ENCODE measurements around the gene DNM1L.

The DNM1L gene

DNA sequence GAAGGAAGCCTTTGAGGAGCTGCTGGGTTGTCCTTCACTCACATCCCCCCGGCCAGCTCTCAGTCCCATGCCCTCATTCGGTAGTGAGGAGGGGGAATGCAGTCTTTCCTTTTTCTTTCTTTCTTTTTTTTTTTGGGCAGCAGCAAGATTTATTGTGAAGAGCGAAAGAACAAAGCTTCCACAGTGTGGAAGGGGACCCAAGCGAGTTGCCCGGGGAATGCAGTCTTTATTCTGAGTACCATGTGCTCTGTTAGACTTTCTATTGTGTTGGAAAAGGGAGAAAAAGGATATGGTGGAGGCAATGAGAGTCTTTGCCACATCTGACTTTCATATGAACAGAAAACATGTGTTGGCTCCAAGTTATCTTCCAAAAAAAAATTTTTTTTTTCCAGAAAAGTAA, 106.5 kb downstream of the DNM1L start:
- Histone ChIP-seq H3K4me2 (ENCODE audit: low read length) (no peak overlapping the region), H3K79me2 (ENCODE audit: low read length) (no peaks in the 10 kb centered on the region), H3K4me1 (ENCODE audit: low read length) (no peaks in the 10 kb centered on the region), H3K9ac (ENCODE audit: low read length) (no peak overlapping the region), H4K20me1 (ENCODE audit: insufficient read depth, low read length) (no peaks in the 10 kb centered on the region), H3K27me3 (ENCODE audit: low read depth, low read length) (peaks cover 16% of the 10 kb centered on the region), H3K9me3 (ENCODE audit: insufficient read depth, low read length) (no peaks in the 10 kb centered on the region), H3K36me3 (replicated peaks; ENCODE audit: low read depth, low read length) (no peaks in the 10 kb centered on the region), H3K4me3 (ENCODE audit: low read length) (no peak overlapping the region), H3K27ac (ENCODE audit: low read length) (no peak overlapping the region), H2AFZ (ENCODE audit: low read depth, low read length) (no peak overlapping the region)
- TF ChIP-seq EZH2phosphoT487 (IDR thresholded peaks at IDR 0.05; ENCODE audit: low read depth): no peak
- TF ChIP-seq, protein P1, sequence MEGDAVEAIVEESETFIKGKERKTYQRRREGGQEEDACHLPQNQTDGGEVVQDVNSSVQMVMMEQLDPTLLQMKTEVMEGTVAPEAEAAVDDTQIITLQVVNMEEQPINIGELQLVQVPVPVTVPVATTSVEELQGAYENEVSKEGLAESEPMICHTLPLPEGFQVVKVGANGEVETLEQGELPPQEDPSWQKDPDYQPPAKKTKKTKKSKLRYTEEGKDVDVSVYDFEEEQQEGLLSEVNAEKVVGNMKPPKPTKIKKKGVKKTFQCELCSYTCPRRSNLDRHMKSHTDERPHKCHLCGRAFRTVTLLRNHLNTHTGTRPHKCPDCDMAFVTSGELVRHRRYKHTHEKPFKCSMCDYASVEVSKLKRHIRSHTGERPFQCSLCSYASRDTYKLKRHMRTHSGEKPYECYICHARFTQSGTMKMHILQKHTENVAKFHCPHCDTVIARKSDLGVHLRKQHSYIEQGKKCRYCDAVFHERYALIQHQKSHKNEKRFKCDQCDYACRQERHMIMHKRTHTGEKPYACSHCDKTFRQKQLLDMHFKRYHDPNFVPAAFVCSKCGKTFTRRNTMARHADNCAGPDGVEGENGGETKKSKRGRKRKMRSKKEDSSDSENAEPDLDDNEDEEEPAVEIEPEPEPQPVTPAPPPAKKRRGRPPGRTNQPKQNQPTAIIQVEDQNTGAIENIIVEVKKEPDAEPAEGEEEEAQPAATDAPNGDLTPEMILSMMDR (IDR thresholded peaks at IDR 0.05; ENCODE audit: low read depth, low read length): no peak

DNA sequence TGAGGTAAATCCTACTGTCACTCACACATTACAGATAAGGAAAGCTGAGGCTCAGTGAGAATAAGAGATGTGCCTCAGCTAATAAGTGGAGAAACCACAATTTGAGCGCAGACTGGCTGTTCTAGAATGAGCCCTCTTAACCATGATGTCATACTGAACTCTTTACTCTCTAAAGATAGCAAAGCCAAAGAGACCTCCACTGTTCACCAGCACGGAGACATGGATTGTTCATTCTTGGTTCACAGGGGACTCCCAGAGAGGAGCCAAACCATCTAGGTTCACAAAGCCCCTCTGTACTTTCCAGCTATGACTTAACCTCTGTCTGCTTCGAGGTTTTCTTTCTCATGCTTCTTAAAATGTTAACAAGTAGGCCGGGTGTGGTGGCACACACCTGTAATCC, 109.3 kb downstream of the DNM1L start:
- Histone ChIP-seq H3K9ac (ENCODE audit: low read length) (no peak overlapping the region), H3K9me3 (ENCODE audit: insufficient read depth, low read length) (no peaks in the 10 kb centered on the region), H3K36me3 (replicated peaks; ENCODE audit: low read depth, low read length) (no peaks in the 10 kb centered on the region), H3K4me2 (ENCODE audit: low read length) (no peak overlapping the region), H3K27me3 (ENCODE audit: low read depth, low read length) (peaks cover 6% of the 10 kb centered on the region; the same call in 1 of the 2 replicates), H2AFZ (ENCODE audit: low read depth, low read length) (no peak overlapping the region), H3K4me3 (ENCODE audit: low read length) (no peak overlapping the region), H3K27ac (ENCODE audit: low read length) (no peak overlapping the region), H3K4me1 (ENCODE audit: low read length) (no peaks in the 10 kb centered on the region), H3K79me2 (ENCODE audit: low read length) (no peaks in the 10 kb centered on the region), H4K20me1 (ENCODE audit: insufficient read depth, low read length) (no peaks in the 10 kb centered on the region)
- TF ChIP-seq, protein P1 (IDR thresholded peaks at IDR 0.05; ENCODE audit: low read depth, low read length): no peak
- no peak for TF ChIP-seq EZH2phosphoT487 (IDR thresholded peaks at IDR 0.05; ENCODE audit: low read depth)

DNA sequence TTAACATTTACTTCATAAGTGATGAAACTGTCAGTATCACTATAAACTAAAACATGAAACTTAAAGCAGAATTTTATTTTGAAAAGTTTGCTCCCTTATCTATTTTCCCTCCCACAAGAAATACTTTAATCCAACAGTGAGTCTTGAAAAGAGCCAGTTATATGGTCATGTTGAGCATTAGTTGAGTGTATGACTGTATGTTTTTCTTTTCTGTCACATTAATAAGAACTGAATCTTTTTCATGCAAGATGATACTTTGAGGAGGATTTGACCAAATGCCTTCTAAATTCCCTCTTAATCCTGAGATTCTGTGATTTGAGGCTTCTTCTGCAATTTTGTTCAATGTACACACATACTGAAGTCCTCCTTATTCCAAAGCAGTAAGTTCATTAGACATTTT, 110.3 kb downstream of the DNM1L start:
- H3K4me2 ChIP-seq (ENCODE audit: low read length): no peak overlapping the region
- H2AFZ ChIP-seq (ENCODE audit: low read depth, low read length): no peak overlapping the region
- peaks cover 3% of the 10 kb centered on the region; the same call in 1 of the 2 replicates for H3K27me3 ChIP-seq (ENCODE audit: low read depth, low read length)
- H3K4me1 ChIP-seq (ENCODE audit: low read length): no peaks in the 10 kb centered on the region
- H3K79me2 ChIP-seq (ENCODE audit: low read length): no peaks in the 10 kb centered on the region
- H3K9ac ChIP-seq (ENCODE audit: low read length): no peak overlapping the region
- H3K27ac ChIP-seq (ENCODE audit: low read length): no peak overlapping the region
- TF ChIP-seq, protein P1 (IDR thresholded peaks at IDR 0.05; ENCODE audit: low read depth, low read length): no peak
- TF ChIP-seq EZH2phosphoT487 (IDR thresholded peaks at IDR 0.05; ENCODE audit: low read depth): no peak
- H3K9me3 ChIP-seq (ENCODE audit: insufficient read depth, low read length): no peaks in the 10 kb centered on the region
- H3K36me3 ChIP-seq (replicated peaks; ENCODE audit: low read depth, low read length): no peaks in the 10 kb centered on the region
- no peaks in the 10 kb centered on the region for H4K20me1 ChIP-seq (ENCODE audit: insufficient read depth, low read length)
- H3K4me3 ChIP-seq (ENCODE audit: low read length): no peak overlapping the region

GRCh38 chr12:32789916-32790315, 110.8 kb downstream of the DNM1L start:
- no peak for TF ChIP-seq EZH2phosphoT487 (IDR thresholded peaks at IDR 0.05; ENCODE audit: low read depth)
- TF ChIP-seq, protein P1 (IDR thresholded peaks at IDR 0.05; ENCODE audit: low read depth, low read length): no peak
- no peak overlapping the region for H3K4me2 ChIP-seq (ENCODE audit: low read length)
- H3K9ac ChIP-seq (ENCODE audit: low read length): no peak overlapping the region
- no peaks in the 10 kb centered on the region for H4K20me1 ChIP-seq (ENCODE audit: insufficient read depth, low read length)
- H3K4me1 ChIP-seq (ENCODE audit: low read length): no peaks in the 10 kb centered on the region
- no peak overlapping the region for H2AFZ ChIP-seq (ENCODE audit: low read depth, low read length)
- no peaks in the 10 kb centered on the region for H3K9me3 ChIP-seq (ENCODE audit: insufficient read depth, low read length)
- no peaks in the 10 kb centered on the region for H3K79me2 ChIP-seq (ENCODE audit: low read length)
- H3K27ac ChIP-seq (ENCODE audit: low read length): no peak overlapping the region
- H3K36me3 ChIP-seq (replicated peaks; ENCODE audit: low read depth, low read length): no peaks in the 10 kb centered on the region
- H3K4me3 ChIP-seq (ENCODE audit: low read length): no peak overlapping the region
- H3K27me3 ChIP-seq (ENCODE audit: low read depth, low read length): peaks cover 3% of the 10 kb centered on the region; the same call in 1 of the 2 replicates
